Measurements from ENCODE around the gene VEGFC. TPM values are rescaled to one million over a fixed set of nuclear protein-coding genes. Genes with fewer than 3 reads are reported as not detected.

Gene VEGFC
- total RNA-seq, 2 donors from 2014 or later = 0.60 to 0.95 TPM

DNA sequence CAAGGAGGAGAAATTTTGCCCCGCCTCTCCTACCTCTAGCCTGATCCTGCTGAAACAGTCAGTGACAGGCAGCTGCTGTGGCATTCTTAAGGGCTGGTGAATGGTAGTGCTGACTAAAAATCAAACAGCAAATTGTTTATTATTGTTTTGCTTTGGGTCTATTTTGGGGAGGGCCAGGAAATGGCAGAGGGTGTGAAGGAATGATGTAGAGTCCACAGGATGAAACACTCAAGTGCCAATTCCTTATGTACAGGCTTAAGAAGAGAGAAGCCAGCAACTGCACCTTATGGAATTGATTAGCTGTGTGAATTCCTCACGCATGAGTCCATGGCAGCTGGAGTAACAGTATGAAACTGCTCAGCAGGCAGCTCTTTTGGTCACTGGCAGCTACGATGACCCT lies 39.7 kb downstream of the VEGFC start:
- Mint-ChIP-seq H3K4me3 (no peak overlapping the region), H3K27ac (peak overlapping the region; percentile 48), H3K36me3 (ENCODE audit: low read depth) (no peaks in the 10 kb centered on the region), H3K4me1 (no peaks in the 10 kb centered on the region), H3K27me3 (ENCODE audit: insufficient read depth) (no peaks in the 10 kb centered on the region), H3K9me3 (no peaks in the 10 kb centered on the region)
- Histone ChIP-seq H3K9me3 (ENCODE audit: control insufficient read depth, low read length) (no peaks in the 10 kb centered on the region), H3K4me1 (ENCODE audit: control insufficient read depth, insufficient read depth, low read length) (no peaks in the 10 kb centered on the region), H3K36me3 (ENCODE audit: control insufficient read depth, insufficient read depth, low read length) (no peaks in the 10 kb centered on the region), H3K9ac (ENCODE audit: extremely low read depth, low read length, poor library complexity, severe bottlenecking) (no peak overlapping the region), H3K27me3 (ENCODE audit: control insufficient read depth, insufficient read depth, low read length, poor library complexity, severe bottlenecking) (no peaks in the 10 kb centered on the region), H3K27ac (ENCODE audit: low read depth, low read length) (no peak overlapping the region), H3K4me3 (ENCODE audit: low read length) (no peak overlapping the region)
- WGBS, 2 experiments (ENCODE audit: insufficient coverage in 1 of 2, insufficient read length in 1 of 2) = 20 to 75% methylated on average over 1 to 3 of the region's 3 CpGs
- TF ChIP-seq, protein P1, sequence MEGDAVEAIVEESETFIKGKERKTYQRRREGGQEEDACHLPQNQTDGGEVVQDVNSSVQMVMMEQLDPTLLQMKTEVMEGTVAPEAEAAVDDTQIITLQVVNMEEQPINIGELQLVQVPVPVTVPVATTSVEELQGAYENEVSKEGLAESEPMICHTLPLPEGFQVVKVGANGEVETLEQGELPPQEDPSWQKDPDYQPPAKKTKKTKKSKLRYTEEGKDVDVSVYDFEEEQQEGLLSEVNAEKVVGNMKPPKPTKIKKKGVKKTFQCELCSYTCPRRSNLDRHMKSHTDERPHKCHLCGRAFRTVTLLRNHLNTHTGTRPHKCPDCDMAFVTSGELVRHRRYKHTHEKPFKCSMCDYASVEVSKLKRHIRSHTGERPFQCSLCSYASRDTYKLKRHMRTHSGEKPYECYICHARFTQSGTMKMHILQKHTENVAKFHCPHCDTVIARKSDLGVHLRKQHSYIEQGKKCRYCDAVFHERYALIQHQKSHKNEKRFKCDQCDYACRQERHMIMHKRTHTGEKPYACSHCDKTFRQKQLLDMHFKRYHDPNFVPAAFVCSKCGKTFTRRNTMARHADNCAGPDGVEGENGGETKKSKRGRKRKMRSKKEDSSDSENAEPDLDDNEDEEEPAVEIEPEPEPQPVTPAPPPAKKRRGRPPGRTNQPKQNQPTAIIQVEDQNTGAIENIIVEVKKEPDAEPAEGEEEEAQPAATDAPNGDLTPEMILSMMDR (conservative IDR thresholded peaks at IDR 0.05) = no peak
- DNase-seq = no peak

DNA sequence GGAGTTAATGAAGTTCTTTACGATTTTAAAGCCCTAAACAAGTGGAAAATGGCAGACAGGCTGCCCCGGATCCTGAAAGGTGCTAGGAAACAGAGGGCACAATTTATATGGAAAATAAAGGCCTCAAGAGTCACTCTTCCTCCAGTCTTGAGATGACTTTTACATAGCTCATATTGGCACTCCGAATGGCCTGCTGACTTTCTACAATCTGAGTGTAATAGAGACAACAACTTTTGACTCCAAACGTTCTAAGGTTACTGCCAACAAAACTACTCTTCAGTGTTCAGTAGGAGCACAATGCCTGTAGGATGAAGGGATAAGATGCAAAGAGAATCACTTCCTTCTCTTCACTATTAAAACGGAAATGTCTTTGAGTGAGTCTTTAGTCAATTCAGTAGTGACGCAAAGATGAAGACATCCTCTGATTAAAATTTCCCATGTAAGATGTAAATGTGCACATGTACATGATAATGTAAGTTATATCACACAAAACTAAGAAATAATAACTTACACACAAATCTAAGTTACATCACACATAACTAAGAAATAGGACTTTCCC lies 40.5 kb downstream of the VEGFC start:
- TF ChIP-seq, protein P1 (conservative IDR thresholded peaks at IDR 0.05) = no peak
- H3K4me1 Mint-ChIP-seq = no peaks in the 10 kb centered on the region
- H3K4me3 ChIP-seq (ENCODE audit: low read length) = no peak overlapping the region
- no peak for DNase-seq
- no peaks in the 10 kb centered on the region for H3K9me3 ChIP-seq (ENCODE audit: control insufficient read depth, low read length)
- H3K36me3 ChIP-seq (ENCODE audit: control insufficient read depth, insufficient read depth, low read length) = no peaks in the 10 kb centered on the region
- no peaks in the 10 kb centered on the region for H3K27me3 ChIP-seq (ENCODE audit: control insufficient read depth, insufficient read depth, low read length, poor library complexity, severe bottlenecking)
- no peaks in the 10 kb centered on the region for H3K4me1 ChIP-seq (ENCODE audit: control insufficient read depth, insufficient read depth, low read length)
- WGBS, 2 experiments (ENCODE audit: insufficient coverage in 1 of 2, insufficient read length in 1 of 2) = 92 to 100% methylated on average over 2 to 5 of the region's 6 CpGs
- H3K36me3 Mint-ChIP-seq (ENCODE audit: low read depth) = no peaks in the 10 kb centered on the region
- no peak overlapping the region for H3K27ac Mint-ChIP-seq
- H3K27me3 Mint-ChIP-seq (ENCODE audit: insufficient read depth) = no peaks in the 10 kb centered on the region
- no peak overlapping the region for H3K4me3 Mint-ChIP-seq
- H3K27ac ChIP-seq (ENCODE audit: low read depth, low read length) = no peak overlapping the region
- no peaks in the 10 kb centered on the region for H3K9me3 Mint-ChIP-seq
- no peak overlapping the region for H3K9ac ChIP-seq (ENCODE audit: extremely low read depth, low read length, poor library complexity, severe bottlenecking)

DNA sequence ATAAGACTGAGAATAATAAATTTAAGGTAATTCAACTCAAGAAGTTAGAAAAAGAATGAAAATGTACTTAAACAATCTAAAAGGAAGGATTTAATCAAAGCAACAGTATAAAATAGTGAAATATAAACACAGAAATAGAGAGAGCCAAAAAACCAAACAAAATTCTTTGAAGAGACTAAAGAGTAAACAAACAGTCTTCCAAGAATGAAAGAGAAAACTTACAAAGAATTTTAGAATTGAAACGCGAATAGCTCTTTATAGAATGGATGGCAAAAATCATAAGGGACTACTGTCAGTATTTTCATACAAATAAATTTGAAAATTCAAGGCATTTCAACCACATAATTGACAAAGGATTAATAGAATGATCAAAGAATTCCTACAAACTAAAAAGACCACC lies 41.7 kb downstream of the VEGFC start:
- no peaks in the 10 kb centered on the region for H3K36me3 Mint-ChIP-seq (ENCODE audit: low read depth)
- WGBS, 2 experiments (ENCODE audit: insufficient coverage in 1 of 2, insufficient read length in 1 of 2) = 100% methylated on average over 2 of the region's 2 CpGs; no CpG with 5 or more reads in 1 of the 2 experiments
- Histone ChIP-seq H3K4me1 (ENCODE audit: control insufficient read depth, insufficient read depth, low read length) (no peaks in the 10 kb centered on the region), H3K27ac (ENCODE audit: low read depth, low read length) (no peak overlapping the region), H3K36me3 (ENCODE audit: control insufficient read depth, insufficient read depth, low read length) (no peaks in the 10 kb centered on the region), H3K9ac (ENCODE audit: extremely low read depth, low read length, poor library complexity, severe bottlenecking) (no peak overlapping the region), H3K9me3 (ENCODE audit: control insufficient read depth, low read length) (no peaks in the 10 kb centered on the region), H3K4me3 (ENCODE audit: low read length) (no peak overlapping the region), H3K27me3 (ENCODE audit: control insufficient read depth, insufficient read depth, low read length, poor library complexity, severe bottlenecking) (no peaks in the 10 kb centered on the region)
- H3K4me3 Mint-ChIP-seq = no peak overlapping the region
- H3K27ac Mint-ChIP-seq = no peak overlapping the region
- no peaks in the 10 kb centered on the region for H3K9me3 Mint-ChIP-seq
- DNase-seq = no peak
- H3K4me1 Mint-ChIP-seq = no peaks in the 10 kb centered on the region
- no peaks in the 10 kb centered on the region for H3K27me3 Mint-ChIP-seq (ENCODE audit: insufficient read depth)
- TF ChIP-seq, protein P1 (conservative IDR thresholded peaks at IDR 0.05) = no peak
